H1 (cell line): ENCODE data around the gene UIMC1. TPM values are rescaled to one million over a fixed set of nuclear protein-coding genes. Genes with fewer than 3 reads are reported as not detected.

Source experiments
- CTCF ChIA-PET: fragments of 300-600 bp; sonication (Branson Sonifier 250); formaldehyde crosslinking; loops from one replicate; lab custom pipeline; 2021; ENCODE audit not compliant: partially characterized antibody; lab: Charles Lee
- POLR2A ChIA-PET: fragments of 300-600 bp; sonication (Branson Sonifier 250); formaldehyde crosslinking; loops from one replicate; lab custom pipeline; 2021; ENCODE audit warnings: inconsistent platforms; ENCODE audit not compliant: partially characterized antibody; lab: Charles Lee
- DNase-seq, 2 experiments: peaks; one replicate each; pipeline versions ENCODE4 v3.0.0 to v3.0.0-alpha.2; 2010 to 2022; ENCODE audit warnings: low spot score in 2 of 2, low read depth in 1 of 2, mixed read lengths in 1 of 2
- FAIRE-seq: peaks from 2 replicates; lab custom pipeline; 2011; peaks lifted over from hg19 to GRCh38; lab: Jason Lieb, UNC
- H2AFZ ChIP-seq: 2 replicates; pipeline ENCODE4 v1.8.1; 2012; ENCODE audit warnings: low read length, inconsistent platforms
- H2AK5ac ChIP-seq: 2 replicates; pipeline ENCODE4 v1.6.1; 2013; ENCODE audit warnings: low read depth, low read length
- H2BK120ac ChIP-seq: replicated peaks from 2 replicates; pipeline ENCODE3; 2013; ENCODE audit warnings: low read depth, low read length, inconsistent platforms
- H2BK12ac ChIP-seq: 2 replicates; pipeline ENCODE4 v1.6.1; 2013; ENCODE audit warnings: low read depth, low read length
- H2BK15ac ChIP-seq: 2 replicates; pipeline ENCODE4 v1.6.1; 2013; ENCODE audit warnings: low read length
- H2BK20ac ChIP-seq: 2 replicates; pipeline ENCODE4 v1.6.1; 2013; ENCODE audit warnings: low read length
- H2BK5ac ChIP-seq: 2 replicates; pipeline ENCODE4 v1.6.1; 2013; ENCODE audit warnings: low read depth, low read length
- H3K14ac ChIP-seq: 2 replicates; pipeline ENCODE4 v1.6.1; 2013; ENCODE audit warnings: inconsistent platforms; ENCODE audit not compliant: insufficient read length
- H3K18ac ChIP-seq: 2 replicates; pipeline ENCODE4 v1.6.1; 2013; ENCODE audit warnings: low read length; ENCODE audit errors: extremely low read depth
- H3K23ac ChIP-seq: 2 replicates; pipeline ENCODE4 v1.6.1; 2013; ENCODE audit warnings: inconsistent platforms; ENCODE audit not compliant: insufficient read length
- H3K23me2 ChIP-seq: 2 replicates; pipeline ENCODE4 v1.6.1; 2013; ENCODE audit warnings: low read depth, low read length
- H3K27ac ChIP-seq: 2 replicates; pipeline ENCODE4 v1.6.1; 2011; ENCODE audit warnings: low read depth, low read length, inconsistent platforms
- H3K27me3 ChIP-seq, 4 experiments: replicated peaks in 1 of 4; 1 replicate in 1 of 4; 2 replicates in 3 of 4; pipeline versions ENCODE4 v1.6.1 to v1.8.1; 2011 to 2013; ENCODE audit warnings: low read length in 3 of 4, mild to moderate bottlenecking in 3 of 4, inconsistent platforms in 2 of 4, mixed read lengths in 2 of 4, moderate library complexity in 1 of 4; ENCODE audit not compliant: control insufficient read depth in 3 of 4, insufficient read depth in 3 of 4; ENCODE audit errors: extremely low read depth in 1 of 4
- H3K36me3 ChIP-seq, 4 experiments: 2 replicates each; pipeline versions ENCODE4 v1.6.1 to v1.8.1; 2011 to 2013; ENCODE audit warnings: mild to moderate bottlenecking in 4 of 4, low read length in 3 of 4, moderate library complexity in 2 of 4, control low read depth in 1 of 4, inconsistent platforms in 1 of 4; ENCODE audit not compliant: insufficient read depth in 4 of 4, control insufficient read depth in 2 of 4
- H3K4ac ChIP-seq: replicated peaks from 2 replicates; pipeline ENCODE3; 2013; ENCODE audit warnings: low read length, low read depth, mixed read lengths, inconsistent platforms; ENCODE audit not compliant: insufficient read length
- H3K4me1 ChIP-seq, 4 experiments: replicated peaks in 1 of 4; 1 replicate in 1 of 4; 2 replicates in 3 of 4; pipeline versions ENCODE4 v1.6.1 to v1.8.1; 2011 to 2013; ENCODE audit warnings: low read length in 3 of 4, inconsistent platforms in 2 of 4, mixed read lengths in 1 of 4; ENCODE audit not compliant: insufficient read depth in 4 of 4, control insufficient read depth in 3 of 4
- H3K4me2 ChIP-seq, 2 experiments: 2 replicates each; pipeline versions ENCODE4 v1.6.1 to v1.8.1; 2011 to 2013; ENCODE audit warnings: low read depth in 2 of 2, low read length in 2 of 2, control low read depth in 1 of 2, inconsistent platforms in 1 of 2, mild to moderate bottlenecking in 1 of 2; ENCODE audit not compliant: insufficient read depth in 1 of 2
- H3K4me3 ChIP-seq, 4 experiments: fragments of 200-600, 300-600 bp in 1 of 4; sonication (generic), shearing (Covaris generic), sonication (Bioruptor Twin) in 1 of 4; 2 replicates each; pipeline versions ENCODE4 v1.5.1 to v1.8.1; 2011 to 2016; ENCODE audit warnings: low read length in 4 of 4, low read depth in 3 of 4, control low read depth in 2 of 4, inconsistent platforms in 2 of 4, mild to moderate bottlenecking in 2 of 4, mixed read lengths in 1 of 4, moderate library complexity in 1 of 4; ENCODE audit not compliant: insufficient read depth in 2 of 4; ENCODE audit errors: extremely low read depth in 1 of 4
- H3K56ac ChIP-seq: replicated peaks from 2 replicates; pipeline ENCODE3; 2013; ENCODE audit warnings: low read depth, mild to moderate bottlenecking, mixed read lengths, low read length, inconsistent platforms; ENCODE audit not compliant: insufficient read length
- H3K79me1 ChIP-seq: 2 replicates; pipeline ENCODE4 v1.6.1; 2013; ENCODE audit warnings: low read depth, low read length, control low read depth
- H3K79me2 ChIP-seq, 2 experiments: 2 replicates each; pipeline versions ENCODE4 v1.6.1 to v1.8.1; 2012 to 2013; ENCODE audit warnings: low read length in 2 of 2, mild to moderate bottlenecking in 2 of 2, inconsistent platforms in 1 of 2; ENCODE audit not compliant: insufficient read depth in 2 of 2, control insufficient read depth in 1 of 2
- H3K9ac ChIP-seq, 4 experiments: replicated peaks in 1 of 4; 1 replicate in 1 of 4; 2 replicates in 3 of 4; pipeline versions ENCODE4 v1.6.1 to v1.8.1; 2011 to 2013; ENCODE audit warnings: low read depth in 3 of 4, low read length in 3 of 4, control low read depth in 2 of 4, mild to moderate bottlenecking in 2 of 4, moderate library complexity in 2 of 4, inconsistent platforms in 1 of 4; ENCODE audit errors: extremely low read depth in 1 of 4
- H3K9me3 ChIP-seq, 2 experiments: 2 replicates each; pipeline versions ENCODE4 v1.6.1 to v1.8.1; 2012 to 2013; ENCODE audit warnings: mild to moderate bottlenecking in 2 of 2, moderate library complexity in 2 of 2, control low read depth in 1 of 2, inconsistent platforms in 1 of 2, low read depth in 1 of 2, low read length in 1 of 2, mixed read lengths in 1 of 2; ENCODE audit not compliant: insufficient read depth in 2 of 2
- H4K20me1 ChIP-seq, 2 experiments: replicated peaks in 1 of 2; 2 replicates each; pipeline versions ENCODE3 to v1.8.1; 2011 to 2013; ENCODE audit warnings: inconsistent platforms in 2 of 2, low read length in 2 of 2, mild to moderate bottlenecking in 1 of 2; ENCODE audit not compliant: insufficient read depth in 2 of 2, control insufficient read depth in 1 of 2
- H4K5ac ChIP-seq: 2 replicates; pipeline ENCODE4 v1.6.1; 2013; ENCODE audit warnings: low read length, low read depth, mixed read lengths, inconsistent platforms; ENCODE audit not compliant: insufficient read length
- H4K8ac ChIP-seq: 2 replicates; pipeline ENCODE4 v1.8.0; 2013; ENCODE audit warnings: mild to moderate bottlenecking, moderate library complexity, low read length, inconsistent platforms; ENCODE audit not compliant: insufficient read depth; ENCODE audit errors: extremely low read depth
- H4K91ac ChIP-seq: replicated peaks from 2 replicates; pipeline ENCODE3; 2013; ENCODE audit warnings: low read length, mixed read lengths, inconsistent platforms; ENCODE audit not compliant: insufficient read length
- ASH2L ChIP-seq: fragments of 200-600, 300-600 bp; sonication (generic); IDR thresholded peaks from one replicate; pipeline ENCODE4 v1.7.1; 2017; ENCODE audit warnings: low read length
- ATF3 ChIP-seq: IDR thresholded peaks from 2 replicates; pipeline ENCODE4 v1.6.1; 2011; ENCODE audit warnings: low read depth, mild to moderate bottlenecking, low read length; ENCODE audit not compliant: insufficient read depth
- CREB1 ChIP-seq: IDR thresholded peaks from 2 replicates; pipeline ENCODE4 v1.6.1; 2012; ENCODE audit warnings: inconsistent platforms
- EGR1 ChIP-seq: IDR thresholded peaks from 2 replicates; pipeline ENCODE4 v1.6.1; 2011; ENCODE audit warnings: low read depth, low read length, borderline replicate concordance
- SAP30 ChIP-seq: fragments of 300-600 bp; sonication (generic); IDR thresholded peaks from 2 replicates; pipeline ENCODE4 v1.7.1; 2012; ENCODE audit warnings: low read length, moderate library complexity, mild to moderate bottlenecking, inconsistent platforms; ENCODE audit not compliant: insufficient read depth, insufficient replicate concordance
- SP2 ChIP-seq: IDR thresholded peaks from 2 replicates; pipeline ENCODE4 v1.6.1; 2012; ENCODE audit warnings: mild to moderate bottlenecking, low read length, inconsistent platforms
- SUZ12 ChIP-seq: fragments of 200-600 bp; sonication (generic); IDR thresholded peaks from 2 replicates; pipeline ENCODE4 v1.6.1; 2012; ENCODE audit warnings: mild to moderate bottlenecking, inconsistent platforms, low read length, moderate library complexity, mixed read lengths
- WGBS, 2 experiments: shearing (Covaris generic) in 1 of 2; methylation state at CpG; one replicate each; pipeline versions ENCODE4 v1.1.6 to v1.1.7; 2013 to 2015; ENCODE audit warnings: low lambda C conversion rate in 2 of 2, mixed read lengths in 2 of 2, inconsistent platforms in 1 of 2, low coverage in 1 of 2, missing lambda C conversion rate in 1 of 2; ENCODE audit not compliant: insufficient replicate concordance in 2 of 2, insufficient coverage in 1 of 2, insufficient read length in 1 of 2; ENCODE audit errors: extremely low coverage in 1 of 2, missing lambda C conversion rate in 1 of 2; 5-methylcytosine and 5-hydroxymethylcytosine counted together
- polyA plus RNA-seq, 7 experiments: library from polyadenylated mRNA; depleted of rRNA in 3 of 7; stranded (reverse) in 5 of 7; unstranded in 2 of 7; fragments of >200 nt in 5 of 7; fragments of 200-250 nt in 2 of 7; gene quantifications; 1 replicate in 5 of 7; 2 replicates in 1 of 7; 4 replicates in 1 of 7; pipeline versions ENCODE4 v1.2.1 to v1.2.3, GENCODE V29; 2011 to 2013; ENCODE audit warnings: missing spikeins in 2 of 7, mixed read lengths in 2 of 7
- total RNA-seq: library from RNA; stranded (reverse); fragmentation: NEBNext Ultra II Directional; extraction: Animal tissue kit (Norgen Biotek cat#: 25700); gene quantifications from 2 replicates; pipeline ENCODE4 v1.2.1, GENCODE V29; 2021

The UIMC1 gene
- total and polyA plus RNA-seq, 2 of the 8 experiments (the other 6 are each of a cell fraction or from before 2014, with no cell fraction given), result 12.8 to 43.7 TPM

DNA sequence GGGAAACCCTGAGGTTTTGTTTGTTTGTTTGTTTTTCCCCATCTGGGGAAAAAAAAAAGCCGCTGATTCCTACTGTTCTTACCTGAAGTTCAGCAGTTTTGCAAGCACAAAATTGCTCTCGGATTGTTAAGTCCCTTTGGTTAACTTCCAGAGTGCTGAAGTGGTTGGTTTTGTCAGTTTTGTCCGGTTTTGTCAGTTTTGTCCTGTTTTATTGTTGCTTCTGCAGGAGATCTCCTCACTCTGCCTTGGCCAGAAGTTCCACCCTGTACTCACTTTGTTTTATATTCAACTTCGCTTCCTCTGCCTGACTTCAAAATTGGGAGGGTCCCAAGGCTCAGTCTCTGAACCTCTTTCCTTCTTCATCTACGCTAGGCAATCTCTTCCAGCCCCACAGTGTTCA, 30.3 kb upstream of the UIMC1 start:
- H2AFZ ChIP-seq, result no peak overlapping the region
- H2BK20ac ChIP-seq, result no peak overlapping the region
- DNase-seq (no peak), FAIRE-seq (no peak)
- H3K4ac ChIP-seq, result no peak overlapping the region
- H2BK15ac ChIP-seq, result no peak overlapping the region
- H3K79me2 ChIP-seq, result peaks cover 5 to 43% of the 10 kb centered on the region in 2 experiments; a peak in 3 of 4 replicates
- WGBS, 2 experiments, result 83% methylated on average over 5 of the region's 5 CpGs; no CpG with 5 or more reads in 1 of the 2 experiments
- H3K4me2 ChIP-seq, result no peak overlapping the region
- H3K4me3 ChIP-seq, result no peak overlapping the region
- H3K23me2 ChIP-seq, result no peaks in the 10 kb centered on the region
- no peak overlapping the region for H3K14ac ChIP-seq
- no peak overlapping the region for H4K8ac ChIP-seq
- no peak overlapping the region for H3K18ac ChIP-seq
- no peak overlapping the region for H3K23ac ChIP-seq
- no peak overlapping the region for H3K9ac ChIP-seq
- no peak overlapping the region for H2BK12ac ChIP-seq
- no peaks in the 10 kb centered on the region for H3K27me3 ChIP-seq
- no peak overlapping the region for H4K5ac ChIP-seq
- H3K79me1 ChIP-seq, result peaks cover 7% of the 10 kb centered on the region
- ChIA-PET CTCF (interaction anchor here (1.0 to 2.0 kb wide), 5 partner anchors 12 to 47 kb away, joined by 3 to 9 read pairs (median 3); partner anchors contain the start of gene ZNF346), POLR2A (interaction anchor here (1.5 kb wide), 1 partner anchor 10 kb away, joined by 3 read pairs; no protein-coding TSS in a partner anchor)
- no peak overlapping the region for H2BK5ac ChIP-seq
- H3K4me1 ChIP-seq, result peaks cover 0 to 6% (median 4%) of the 10 kb centered on the region in 4 experiments; a peak in 6 of 7 replicates
- H4K20me1 ChIP-seq, result peaks cover 0 to 8% of the 10 kb centered on the region in 2 experiments
- no peak overlapping the region for H3K56ac ChIP-seq
- no peak for TF ChIP-seq ATF3
- TF ChIP-seq CREB1, result no peak
- TF ChIP-seq SAP30, result no peak
- no peak for TF ChIP-seq ASH2L
- no peak for TF ChIP-seq SUZ12
- no peak for TF ChIP-seq SP2
- TF ChIP-seq EGR1, result no peak
- TF ChIP-seq, all 59 proteins: peak for 0
- Histone ChIP-seq H4K91ac (no peak overlapping the region), H3K27ac (no peak overlapping the region), H3K36me3 (peaks cover 5 to 9% (median 7%) of the 10 kb centered on the region in 4 experiments; a peak in 6 of 8 replicates), H2AK5ac (no peak overlapping the region), H3K9me3 (no peaks in the 10 kb centered on the region), H2BK120ac (no peak overlapping the region)
